AG10803 (cell line): ENCODE measurements around the gene AP3D1.

ENCODE experiments used
- DNase-seq: peaks from one replicate; pipeline ENCODE4 v3.0.0; 2010; ENCODE audit warnings: low read depth
- H3K4me3 ChIP-seq: 2 replicates; pipeline ENCODE4 v1.5.1; 2011; ENCODE audit warnings: mild to moderate bottlenecking, low read length, control low read depth
- TF ChIP-seq, protein P1 (sequence below): conservative IDR thresholded peaks from 2 replicates; pipeline ENCODE4 v1.5.1; 2011; ENCODE audit warnings: mild to moderate bottlenecking, low read length, control low read depth, inconsistent platforms

Gene AP3D1

DNA sequence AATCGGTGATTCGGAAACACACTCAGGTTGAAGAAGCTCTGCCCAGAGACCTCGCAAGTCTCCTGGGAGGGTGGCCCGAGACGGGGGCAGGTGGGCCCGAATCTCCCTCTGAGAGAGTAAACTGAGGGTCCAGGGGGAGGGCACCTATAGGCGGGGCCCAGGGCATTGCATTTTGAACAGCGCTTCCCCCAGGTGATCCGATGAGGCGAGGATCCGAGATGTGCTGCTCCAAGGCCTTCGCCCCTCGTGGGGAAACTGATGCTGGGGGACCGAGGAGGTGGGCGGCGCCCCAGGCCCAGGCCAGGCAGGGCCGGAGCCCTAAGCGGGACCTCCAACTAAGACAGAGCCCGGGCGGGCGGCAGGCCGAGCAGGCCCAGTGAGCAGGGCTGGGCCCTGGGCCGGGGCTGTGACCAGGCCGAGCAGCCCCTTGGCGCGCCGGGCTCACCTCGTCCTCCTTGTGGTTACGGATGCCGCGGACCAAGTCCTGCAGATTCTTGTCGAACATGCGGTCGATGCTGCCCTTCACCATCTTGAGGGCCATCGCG lies 500 bp downstream of the AP3D1 start:
- peak overlapping the region; percentile 90 for H3K4me3 ChIP-seq
- DNase-seq: no peak
- TF ChIP-seq, protein P1, sequence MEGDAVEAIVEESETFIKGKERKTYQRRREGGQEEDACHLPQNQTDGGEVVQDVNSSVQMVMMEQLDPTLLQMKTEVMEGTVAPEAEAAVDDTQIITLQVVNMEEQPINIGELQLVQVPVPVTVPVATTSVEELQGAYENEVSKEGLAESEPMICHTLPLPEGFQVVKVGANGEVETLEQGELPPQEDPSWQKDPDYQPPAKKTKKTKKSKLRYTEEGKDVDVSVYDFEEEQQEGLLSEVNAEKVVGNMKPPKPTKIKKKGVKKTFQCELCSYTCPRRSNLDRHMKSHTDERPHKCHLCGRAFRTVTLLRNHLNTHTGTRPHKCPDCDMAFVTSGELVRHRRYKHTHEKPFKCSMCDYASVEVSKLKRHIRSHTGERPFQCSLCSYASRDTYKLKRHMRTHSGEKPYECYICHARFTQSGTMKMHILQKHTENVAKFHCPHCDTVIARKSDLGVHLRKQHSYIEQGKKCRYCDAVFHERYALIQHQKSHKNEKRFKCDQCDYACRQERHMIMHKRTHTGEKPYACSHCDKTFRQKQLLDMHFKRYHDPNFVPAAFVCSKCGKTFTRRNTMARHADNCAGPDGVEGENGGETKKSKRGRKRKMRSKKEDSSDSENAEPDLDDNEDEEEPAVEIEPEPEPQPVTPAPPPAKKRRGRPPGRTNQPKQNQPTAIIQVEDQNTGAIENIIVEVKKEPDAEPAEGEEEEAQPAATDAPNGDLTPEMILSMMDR: no peak

DNA sequence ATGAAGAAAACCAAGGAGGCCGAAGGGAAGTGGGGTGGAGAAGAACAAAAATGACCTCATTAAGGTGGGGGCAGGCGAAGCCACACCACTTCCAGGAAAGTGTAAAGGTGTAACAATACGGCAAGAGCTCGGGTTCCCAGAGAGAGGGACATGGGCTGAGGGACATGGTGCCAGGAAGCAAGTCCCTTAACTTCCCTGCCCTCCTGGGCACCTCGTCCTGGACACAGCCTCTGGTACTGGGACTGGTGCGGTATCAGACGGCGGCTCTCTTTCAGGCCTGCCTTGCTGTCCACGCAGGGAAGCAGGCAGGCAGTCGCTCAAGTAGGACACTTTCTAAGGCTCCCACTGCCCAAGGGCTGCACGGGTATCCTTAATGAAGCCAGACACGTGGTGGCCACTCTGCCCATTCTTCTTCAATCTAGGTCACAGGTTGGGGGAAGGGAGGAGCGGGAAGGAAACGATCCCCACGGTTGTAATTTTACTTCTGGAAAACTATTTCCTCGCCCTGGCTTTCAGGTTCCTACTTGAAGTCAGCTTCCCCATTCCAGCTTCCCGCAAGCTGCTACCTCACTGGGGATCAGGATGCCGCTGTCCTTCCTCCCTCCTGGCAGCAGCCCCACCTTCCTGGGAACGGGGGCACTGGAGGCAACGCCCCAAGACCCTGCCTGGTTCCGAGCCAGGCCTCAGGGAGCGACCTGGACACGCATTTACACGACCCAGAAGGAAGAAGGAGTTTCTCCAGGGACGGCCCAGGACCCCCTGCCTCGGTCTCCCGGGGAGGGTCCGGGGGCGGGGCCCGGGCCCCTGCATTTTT lies 1.2 kb downstream of the AP3D1 start:
- TF ChIP-seq, protein P1: no peak
- peak; percentile 42 for DNase-seq
- H3K4me3 ChIP-seq: peak overlapping the region; percentile 90

DNA sequence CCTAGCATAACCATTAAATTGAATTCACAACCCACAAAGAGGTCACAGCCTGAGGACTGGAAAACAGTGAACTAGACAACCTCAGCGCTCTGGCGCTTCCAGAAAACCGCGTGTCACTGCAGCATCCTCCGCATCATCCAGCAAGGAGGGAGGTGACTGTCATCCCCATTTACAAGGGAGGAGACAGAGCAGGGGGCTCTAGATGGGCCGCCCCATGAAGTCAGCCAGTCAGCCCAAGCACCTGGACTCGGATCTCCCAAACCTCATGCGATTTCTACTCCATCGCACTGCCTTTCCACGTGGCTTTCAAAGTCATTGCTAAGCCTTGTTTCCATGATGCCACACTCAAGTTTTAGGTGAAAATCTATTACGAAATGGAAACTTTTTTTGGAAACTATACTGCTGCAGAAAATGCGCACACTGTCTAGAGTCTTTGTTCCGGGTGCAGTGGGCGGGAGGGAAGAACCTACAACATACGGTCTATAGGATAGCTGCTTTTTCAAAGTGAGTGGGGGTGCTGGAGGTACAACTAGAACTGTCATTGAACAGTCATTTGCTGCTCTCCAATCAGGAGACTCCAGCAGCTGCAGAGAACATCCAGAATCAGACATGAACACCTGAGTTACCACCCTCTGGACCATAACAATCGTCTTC lies 2.8 kb downstream of the AP3D1 start:
- DNase-seq: no peak
- TF ChIP-seq, protein P1: no peak
- H3K4me3 ChIP-seq: no peak overlapping the region

DNA sequence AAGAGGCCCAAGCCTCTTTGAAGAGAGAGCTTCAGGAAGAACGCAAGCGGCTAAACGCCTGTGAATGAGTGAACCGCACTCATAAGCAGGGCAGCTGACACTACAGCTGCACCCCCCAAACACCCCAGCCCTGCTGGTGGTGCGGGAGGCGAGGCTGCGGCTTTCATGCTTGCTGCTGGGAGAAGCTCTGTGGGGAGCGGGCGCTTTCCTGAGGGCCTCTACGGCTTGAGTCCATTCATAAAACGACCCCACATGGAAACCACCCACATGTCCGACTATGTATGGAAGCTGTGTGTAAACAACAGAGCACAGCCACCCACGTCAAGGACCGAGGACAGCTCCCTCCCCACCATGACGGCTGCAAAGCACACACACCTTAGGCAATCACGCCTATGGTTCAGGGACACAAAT lies 5.5 kb downstream of the AP3D1 start:
- no peak overlapping the region for H3K4me3 ChIP-seq
- TF ChIP-seq, protein P1: no peak
- DNase-seq: no peak

DNA sequence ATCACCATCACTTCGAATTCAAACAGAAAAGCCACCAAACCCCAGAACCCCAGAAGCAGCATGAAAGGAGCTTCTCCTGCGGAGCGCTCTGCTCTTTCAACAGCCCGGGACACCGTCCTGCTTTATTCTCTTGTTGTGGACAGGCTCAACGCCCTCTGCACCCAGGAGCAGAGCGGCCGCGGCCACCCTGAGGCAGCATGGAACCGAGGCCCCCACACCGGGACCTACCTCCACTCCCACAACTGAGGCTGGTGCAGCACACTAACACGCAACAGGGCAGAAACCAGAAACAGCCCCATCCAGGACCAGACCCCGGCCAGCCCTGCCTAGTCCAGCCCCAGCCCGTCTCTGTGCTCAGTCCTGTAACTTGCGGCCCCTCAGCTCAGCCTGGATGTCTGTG lies 7.2 kb downstream of the AP3D1 start:
- DNase-seq: no peak
- no peak overlapping the region for H3K4me3 ChIP-seq
- TF ChIP-seq, protein P1: no peak

DNA sequence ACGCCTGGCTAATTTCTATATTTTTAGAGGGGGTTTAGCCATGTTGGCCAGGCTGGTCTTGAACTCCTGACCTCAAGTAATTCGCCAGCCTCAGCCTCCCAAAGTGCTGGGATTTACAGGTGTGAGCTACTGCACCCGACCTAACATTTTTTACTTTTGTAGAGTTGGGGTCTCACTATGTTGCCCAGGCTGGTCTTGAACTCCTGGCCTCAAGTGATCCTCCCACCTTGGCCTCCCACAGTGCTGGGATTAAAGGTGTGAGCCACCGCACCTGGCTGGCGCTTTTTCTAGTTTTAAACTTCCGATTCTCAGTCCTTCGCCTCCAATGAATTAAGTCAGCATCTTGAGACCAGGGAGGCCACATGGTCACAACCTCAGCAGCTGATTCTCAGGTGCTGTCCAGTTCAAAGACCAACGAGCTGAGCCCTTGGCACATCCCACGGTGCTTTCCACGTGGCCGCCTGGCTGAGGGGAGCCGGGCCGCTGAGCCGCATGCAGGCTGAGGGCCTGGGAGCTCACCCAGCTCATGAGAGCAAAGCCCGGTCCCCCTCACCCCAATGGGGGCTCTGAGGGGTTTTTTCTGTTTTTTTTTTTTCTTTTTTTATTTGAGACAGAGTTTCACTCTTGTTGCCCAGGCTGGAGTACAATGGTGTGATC lies 9.1 kb downstream of the AP3D1 start:
- no peak for DNase-seq
- H3K4me3 ChIP-seq: no peak overlapping the region
- TF ChIP-seq, protein P1: no peak
